Keratinocyte (primary cell): Measurements from ENCODE around the gene MPHOSPH6. TPM values are rescaled to one million over a fixed set of nuclear protein-coding genes. Genes with fewer than 3 reads are reported as not detected.

Source experiments
- DNase-seq: peaks from one replicate; pipeline ENCODE4 v3.0.0-alpha.2; 2011; ENCODE audit warnings: low read depth, missing footprints, low spot score
- FAIRE-seq: peaks from 2 replicates; lab custom pipeline; 2011; peaks lifted over from hg19 to GRCh38; lab: Jason Lieb, UNC
- H2AFZ ChIP-seq: 2 replicates; pipeline ENCODE4 v1.6.0; 2012; ENCODE audit warnings: low read length, control low read depth, inconsistent platforms; ENCODE audit not compliant: control insufficient read depth
- H3K27ac ChIP-seq: 2 replicates; pipeline ENCODE4 v1.5.1; 2011; ENCODE audit warnings: low read length; ENCODE audit not compliant: control insufficient read depth, insufficient read depth
- H3K27me3 ChIP-seq: 3 replicates; pipeline ENCODE4 v1.6.0; 2011; ENCODE audit warnings: low read length; ENCODE audit not compliant: control insufficient read depth, insufficient read depth; ENCODE audit errors: extremely low read depth
- H3K36me3 ChIP-seq, 2 experiments: 2 replicates in 1 of 2; 3 replicates in 1 of 2; pipeline ENCODE4 v1.5.1; 2011; ENCODE audit warnings: low read length in 2 of 2, mild to moderate bottlenecking in 1 of 2; ENCODE audit not compliant: control insufficient read depth in 2 of 2, insufficient read depth in 2 of 2; ENCODE audit errors: extremely low read depth in 1 of 2
- H3K4me1 ChIP-seq: 3 replicates; pipeline ENCODE4 v1.5.1; 2011; ENCODE audit warnings: low read length; ENCODE audit not compliant: control insufficient read depth, insufficient read depth; ENCODE audit errors: extremely low read depth
- H3K4me2 ChIP-seq: 3 replicates; pipeline ENCODE4 v1.6.0; 2011; ENCODE audit warnings: low read depth, low read length; ENCODE audit not compliant: control insufficient read depth, insufficient read depth; ENCODE audit errors: extremely low read depth
- H3K4me3 ChIP-seq, 3 experiments: fragments of 200-600 bp in 1 of 3; sonication (generic) in 1 of 3; 2 replicates in 2 of 3; 3 replicates in 1 of 3; pipeline ENCODE4 v1.5.1; 2011 to 2016; ENCODE audit warnings: low read length in 3 of 3, mild to moderate bottlenecking in 3 of 3, control low read depth in 2 of 3, inconsistent platforms in 1 of 3, low read depth in 1 of 3, mixed read lengths in 1 of 3, mixed run types in 1 of 3, moderate library complexity in 1 of 3; ENCODE audit not compliant: control insufficient read depth in 2 of 3, insufficient read depth in 2 of 3; ENCODE audit errors: extremely low read depth in 1 of 3
- H3K79me2 ChIP-seq: 2 replicates; pipeline ENCODE4 v1.6.0; 2012; ENCODE audit warnings: low read length; ENCODE audit not compliant: control insufficient read depth, insufficient read depth
- H3K9ac ChIP-seq: 3 replicates; pipeline ENCODE4 v1.6.0; 2011; ENCODE audit warnings: low read length; ENCODE audit not compliant: control insufficient read depth, insufficient read depth; ENCODE audit errors: extremely low read depth
- H3K9me1 ChIP-seq: 3 replicates; pipeline ENCODE4 v1.6.0; 2011; ENCODE audit warnings: low read length; ENCODE audit not compliant: control insufficient read depth, insufficient read depth; ENCODE audit errors: extremely low read depth
- H3K9me3 ChIP-seq: 2 replicates; pipeline ENCODE4 v1.5.1; 2012; ENCODE audit warnings: low read depth, low read length; ENCODE audit not compliant: control insufficient read depth
- H4K20me1 ChIP-seq: 3 replicates; pipeline ENCODE4 v1.6.0; 2011; ENCODE audit warnings: low read length; ENCODE audit not compliant: control insufficient read depth, insufficient read depth; ENCODE audit errors: extremely low read depth
- CTCF ChIP-seq, 3 experiments: IDR thresholded peaks in 1 of 3; conservative IDR thresholded peaks in 1 of 3; optimal IDR thresholded peaks in 1 of 3; 2 replicates in 2 of 3; 3 replicates in 1 of 3; pipeline versions ENCODE3 to v1.5.1; 2011; ENCODE audit warnings: low read length in 3 of 3, mild to moderate bottlenecking in 3 of 3, moderate library complexity in 2 of 3, control low read depth in 1 of 3, inconsistent platforms in 1 of 3; ENCODE audit not compliant: insufficient read depth in 2 of 3; ENCODE audit errors: extremely low read depth in 1 of 3
- EZH2 ChIP-seq: IDR thresholded peaks from one replicate; pipeline ENCODE4 v1.6.1; 2012; ENCODE audit warnings: inconsistent platforms, mild to moderate bottlenecking, low read length, moderate library complexity
- dilution Hi-C: fragments of 300-500 bp; cut with MboI; formaldehyde crosslinking; loops from one replicate; pipeline ENCODE4 v1.7.0; 2020; ENCODE audit warnings: low sequenced_read_pairs; ENCODE audit not compliant: extremely low pct_ligation_motif_present
- polyA plus RNA-seq, 5 experiments: library from polyadenylated mRNA; depleted of rRNA in 3 of 5; stranded (reverse) in 3 of 5; stranded (forward) in 1 of 5; unstranded in 1 of 5; fragments of >200 nt; gene quantifications; 1 replicate in 1 of 5; 2 replicates in 3 of 5; 3 replicates in 1 of 5; pipeline versions ENCODE4 v1.2.1 to v1.2.3, GENCODE V29; 2011 to 2012; ENCODE audit warnings: missing spikeins in 2 of 5, low read depth in 1 of 5, low replicate concordance in 1 of 5

The MPHOSPH6 gene
- polyA plus RNA-seq, 1 donor (not counting 4 experiments of a cell fraction or from before 2014, with no cell fraction given) = 76.1 TPM

- no peak overlapping the region for H3K4me3 ChIP-seq
- FAIRE-seq (no peak), DNase-seq (no peak)
- H3K9me3 ChIP-seq = no peaks in the 10 kb centered on the region
- no peak overlapping the region for H3K27ac ChIP-seq
- dilution Hi-C loops = no loop called here
- no peaks in the 10 kb centered on the region for H3K27me3 ChIP-seq
- H3K9ac ChIP-seq = no peak overlapping the region
- H3K4me1 ChIP-seq = peaks cover 1% of the 10 kb centered on the region
- H4K20me1 ChIP-seq = no peaks in the 10 kb centered on the region
- H3K9me1 ChIP-seq = no peaks in the 10 kb centered on the region
- TF ChIP-seq CTCF (optimal IDR thresholded peaks at IDR 0.05 in 1 of 3, IDR thresholded peaks at IDR 0.05 in 1 of 3, conservative IDR thresholded peaks at IDR 0.05 in 1 of 3; ENCODE audit: extremely low read depth in 1 of 3, insufficient read depth in 2 of 3, low read length in 3 of 3) (no peak), EZH2 (no peak)
- peaks cover 37% of the 10 kb centered on the region for H3K79me2 ChIP-seq
- H2AFZ ChIP-seq = no peak overlapping the region
- no peak overlapping the region for H3K4me2 ChIP-seq
- H3K36me3 ChIP-seq = peaks cover 13 to 25% of the 10 kb centered on the region in 2 experiments
Measured at GRCh38 chr16:82152196-82152595, 17.8 kb downstream of the MPHOSPH6 start.

- H3K9me1 ChIP-seq = no peaks in the 10 kb centered on the region
- H3K4me1 ChIP-seq = no peaks in the 10 kb centered on the region
- H3K79me2 ChIP-seq = peaks cover 30% of the 10 kb centered on the region
- peaks cover 16 to 35% of the 10 kb centered on the region in 2 experiments for H3K36me3 ChIP-seq
- H3K27me3 ChIP-seq = no peaks in the 10 kb centered on the region
- no peak for DNase-seq
- no peak overlapping the region for H3K4me3 ChIP-seq
- H3K9me3 ChIP-seq = no peaks in the 10 kb centered on the region
- no peaks in the 10 kb centered on the region for H4K20me1 ChIP-seq
- dilution Hi-C loops = no loop called here
- H3K9ac ChIP-seq = no peak overlapping the region
- no peak overlapping the region for H3K27ac ChIP-seq
- no peak overlapping the region for H2AFZ ChIP-seq
- H3K4me2 ChIP-seq = no peak overlapping the region
- TF ChIP-seq EZH2 = no peak
- TF ChIP-seq CTCF (optimal IDR thresholded peaks at IDR 0.05 in 1 of 3, IDR thresholded peaks at IDR 0.05 in 1 of 3, conservative IDR thresholded peaks at IDR 0.05 in 1 of 3; ENCODE audit: extremely low read depth in 1 of 3, insufficient read depth in 2 of 3, low read length in 3 of 3) = no peak
- FAIRE-seq = no peak
Measured at GRCh38 chr16:82150549-82150948, 19.5 kb downstream of the MPHOSPH6 start.
